Karpas-422 (cell line): ENCODE measurements around the gene CELF4. TPM values are rescaled to one million over a fixed set of nuclear protein-coding genes. Genes with fewer than 3 reads are reported as not detected.

Experiments used
- DNase-seq: peaks from one replicate; pipeline ENCODE4 v3.0.0-alpha.2; 2015
- H2AFZ ChIP-seq: fragments of 200-600 bp; sonication (generic); 2 replicates; pipeline ENCODE4 v1.6.1; 2014; ENCODE audit warnings: antibody characterized with exemption, low read length, mixed read lengths
- H3K27ac ChIP-seq: fragments of 200-600 bp; sonication (generic); 2 replicates; pipeline ENCODE4 v1.5.1; 2014; ENCODE audit warnings: mild to moderate bottlenecking, low read length, moderate library complexity
- H3K27me3 ChIP-seq: fragments of 200-600 bp; sonication (generic); 2 replicates; pipeline ENCODE4 v1.6.1; 2014; ENCODE audit warnings: low read length, mixed read lengths
- H3K36me3 ChIP-seq: fragments of 200-600 bp; sonication (generic); 2 replicates; pipeline ENCODE4 v1.6.1; 2014; ENCODE audit warnings: low read length, mixed read lengths; ENCODE audit not compliant: insufficient read depth
- H3K4me1 ChIP-seq: fragments of 200-600 bp; sonication (generic); 2 replicates; pipeline ENCODE4 v1.6.1; 2014; ENCODE audit warnings: mild to moderate bottlenecking, low read length, mixed read lengths
- H3K4me2 ChIP-seq: fragments of 200-600 bp; sonication (generic); 2 replicates; pipeline ENCODE4 v1.6.1; 2014; ENCODE audit warnings: low read length, low read depth, mild to moderate bottlenecking; ENCODE audit not compliant: poor library complexity, severe bottlenecking
- H3K4me3 ChIP-seq: fragments of 200-600 bp; sonication (generic); 2 replicates; pipeline ENCODE4 v1.5.1; 2014; ENCODE audit warnings: mild to moderate bottlenecking, antibody characterized with exemption, low read length, mixed read lengths
- H3K79me2 ChIP-seq: fragments of 200-600 bp; sonication (generic); 2 replicates; pipeline ENCODE4 v1.6.1; 2014; ENCODE audit warnings: mild to moderate bottlenecking, low read length, mixed read lengths
- H3K9ac ChIP-seq: fragments of 200-600 bp; sonication (generic); 2 replicates; pipeline ENCODE4 v1.6.0; 2014; ENCODE audit warnings: low read length
- H3K9me2 ChIP-seq: fragments of 200-600 bp; sonication (generic), shearing (Covaris generic); replicated peaks from 2 replicates; pipeline ENCODE4 v1.6.0; 2014; ENCODE audit warnings: mild to moderate bottlenecking, low read length, moderate library complexity; ENCODE audit not compliant: insufficient read depth
- H3K9me3 ChIP-seq: fragments of 300-700, 200-600 bp; sonication (generic); 2 replicates; pipeline ENCODE4 v1.6.1; 2014; ENCODE audit warnings: low read length, mixed read lengths
- H4K20me1 ChIP-seq: fragments of 200-600 bp; sonication (generic); 2 replicates; pipeline ENCODE4 v1.6.1; 2014; ENCODE audit warnings: mild to moderate bottlenecking, antibody characterized with exemption, low read length, low read depth; ENCODE audit not compliant: insufficient read depth
- total RNA-seq: library from RNA; depleted of rRNA; stranded (reverse); fragments of >200 nt; shearing (Covaris generic); gene quantifications from 2 replicates; pipeline ENCODE4 v1.2.3, GENCODE V29; 2014; ENCODE audit warnings: low replicate concordance; rRNA removed

Gene CELF4
- not detected in 2 replicates for total RNA-seq

DNA sequence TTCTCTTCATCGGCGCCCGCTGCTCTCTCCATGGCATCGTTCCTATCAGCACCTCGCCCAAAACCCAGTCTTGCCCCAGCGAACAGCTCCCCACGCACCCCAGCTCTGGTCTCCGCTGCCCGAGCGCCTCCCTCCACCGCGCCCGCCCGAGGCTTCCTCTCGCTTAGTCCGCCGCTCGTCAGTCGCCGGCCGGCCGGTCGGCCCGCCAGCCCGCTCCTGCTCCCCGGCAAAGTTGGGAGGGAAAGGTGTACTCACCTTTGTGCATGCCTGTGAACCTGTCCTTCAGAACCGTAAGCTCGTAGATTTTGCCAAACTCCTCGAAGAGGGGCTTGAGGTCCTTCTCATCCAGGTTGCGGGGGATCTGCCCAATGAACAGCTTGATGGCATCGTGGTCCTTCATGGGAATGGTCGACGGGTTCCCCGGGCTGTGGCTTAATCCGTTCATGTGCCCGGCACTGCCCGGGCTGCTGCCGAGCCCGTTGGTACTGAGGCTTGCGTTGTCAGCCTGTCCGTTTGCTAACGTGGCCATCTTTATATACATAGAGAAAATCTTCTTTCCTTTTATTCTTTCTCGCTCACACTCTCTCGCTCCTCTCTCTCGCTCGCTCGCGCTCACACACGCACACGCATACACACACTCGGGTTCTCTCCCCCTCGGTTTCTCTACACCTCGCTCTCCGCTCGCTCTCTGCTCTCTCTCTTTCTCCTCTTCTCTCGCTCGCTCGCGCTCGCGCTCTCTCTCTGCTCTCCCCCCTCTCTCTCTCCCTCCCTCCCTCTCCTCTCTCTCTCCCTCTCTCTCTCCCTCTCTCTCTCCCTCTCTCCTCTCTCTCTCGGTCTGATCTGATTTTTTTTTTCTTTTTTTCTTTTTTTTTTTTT lies at the start of gene CELF4:
TSS of gene CELF4 (minus strand) at position 698 of the 876 bp plus-strand sequence.
- no peak within 1 kb of the TSS for H3K4me3 ChIP-seq
- no peak within 1 kb of the TSS for H2AFZ ChIP-seq
- H3K36me3 ChIP-seq = no peaks in the 10 kb centered on the region
- no peak within 1 kb of the TSS for H3K27ac ChIP-seq
- H4K20me1 ChIP-seq = no peaks in the 10 kb centered on the region
- no peaks in the 10 kb centered on the region for H3K9me2 ChIP-seq
- no peak for DNase-seq
- no peaks in the 10 kb centered on the region for H3K79me2 ChIP-seq
- no peak within 1 kb of the TSS for H3K9ac ChIP-seq
- no peaks in the 10 kb centered on the region for H3K9me3 ChIP-seq
- H3K4me2 ChIP-seq = no peak within 1 kb of the TSS
- H3K4me1 ChIP-seq = no peaks in the 10 kb centered on the region
- no peaks in the 10 kb centered on the region for H3K27me3 ChIP-seq

DNA sequence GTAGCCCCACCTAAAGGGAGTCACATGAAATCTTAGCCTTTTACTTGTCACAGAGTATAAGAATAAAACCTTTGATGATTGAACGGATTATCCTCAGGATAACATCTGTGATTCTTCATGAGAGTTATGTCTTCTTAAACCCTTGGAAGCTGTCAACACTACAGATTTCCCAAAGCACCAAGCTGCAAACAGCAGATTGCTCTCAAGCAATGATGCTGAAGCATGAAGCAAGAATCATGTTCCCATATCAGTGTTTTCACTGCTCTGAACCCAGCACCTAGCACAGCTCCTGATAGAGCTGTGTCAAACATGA lies 47.6 kb upstream of the CELF4 start:
- Histone ChIP-seq H3K9me3 (no peaks in the 10 kb centered on the region), H3K9ac (no peak overlapping the region)

GRCh38 chr18:37612524-37613252 lies 47.1 kb upstream of the CELF4 start:
- DNase-seq = no peak
- no peaks in the 10 kb centered on the region for H3K79me2 ChIP-seq
- H4K20me1 ChIP-seq = no peaks in the 10 kb centered on the region
- no peak overlapping the region for H3K9ac ChIP-seq
- no peaks in the 10 kb centered on the region for H3K9me2 ChIP-seq
- H2AFZ ChIP-seq = no peak overlapping the region
- H3K36me3 ChIP-seq = no peaks in the 10 kb centered on the region
- H3K27ac ChIP-seq = no peak overlapping the region
- H3K27me3 ChIP-seq = no peaks in the 10 kb centered on the region
- H3K4me1 ChIP-seq = no peaks in the 10 kb centered on the region
- no peaks in the 10 kb centered on the region for H3K9me3 ChIP-seq
- H3K4me2 ChIP-seq = no peak overlapping the region
- no peak overlapping the region for H3K4me3 ChIP-seq

More for the DNA sequence above, 47.6 kb upstream of the CELF4 start:
- no peaks in the 10 kb centered on the region for H3K27me3 ChIP-seq
- no peak for DNase-seq
- no peak overlapping the region for H3K27ac ChIP-seq
- no peaks in the 10 kb centered on the region for H3K4me1 ChIP-seq
- no peak overlapping the region for H3K4me2 ChIP-seq
- H3K36me3 ChIP-seq = no peaks in the 10 kb centered on the region
- H3K79me2 ChIP-seq = no peaks in the 10 kb centered on the region
- no peaks in the 10 kb centered on the region for H3K9me2 ChIP-seq
- H4K20me1 ChIP-seq = no peaks in the 10 kb centered on the region
- H2AFZ ChIP-seq = no peak overlapping the region
- H3K4me3 ChIP-seq = no peak overlapping the region

- Histone ChIP-seq H3K36me3 (no peaks in the 10 kb centered on the region), H3K4me1 (no peaks in the 10 kb centered on the region), H3K27me3 (no peaks in the 10 kb centered on the region), H3K4me2 (no peak overlapping the region), H3K79me2 (no peaks in the 10 kb centered on the region), H3K9me3 (no peaks in the 10 kb centered on the region), H3K9ac (no peak overlapping the region), H2AFZ (no peak overlapping the region), H3K4me3 (no peak overlapping the region), H4K20me1 (no peaks in the 10 kb centered on the region), H3K9me2 (no peaks in the 10 kb centered on the region), H3K27ac (no peak overlapping the region)
- DNase-seq = no peak
Observed at GRCh38 chr18:37611614-37612279, 46.1 kb upstream of the CELF4 start.

- Histone ChIP-seq H2AFZ (no peak overlapping the region), H3K36me3 (no peaks in the 10 kb centered on the region), H3K9ac (no peak overlapping the region), H3K4me1 (no peaks in the 10 kb centered on the region), H3K9me2 (no peaks in the 10 kb centered on the region), H3K4me3 (no peak overlapping the region), H3K4me2 (no peak overlapping the region), H3K27ac (no peak overlapping the region), H3K9me3 (no peaks in the 10 kb centered on the region), H4K20me1 (no peaks in the 10 kb centered on the region), H3K27me3 (no peaks in the 10 kb centered on the region), H3K79me2 (no peaks in the 10 kb centered on the region)
- DNase-seq = no peak
Observed at GRCh38 chr18:37608876-37609275, 43.3 kb upstream of the CELF4 start.

DNA sequence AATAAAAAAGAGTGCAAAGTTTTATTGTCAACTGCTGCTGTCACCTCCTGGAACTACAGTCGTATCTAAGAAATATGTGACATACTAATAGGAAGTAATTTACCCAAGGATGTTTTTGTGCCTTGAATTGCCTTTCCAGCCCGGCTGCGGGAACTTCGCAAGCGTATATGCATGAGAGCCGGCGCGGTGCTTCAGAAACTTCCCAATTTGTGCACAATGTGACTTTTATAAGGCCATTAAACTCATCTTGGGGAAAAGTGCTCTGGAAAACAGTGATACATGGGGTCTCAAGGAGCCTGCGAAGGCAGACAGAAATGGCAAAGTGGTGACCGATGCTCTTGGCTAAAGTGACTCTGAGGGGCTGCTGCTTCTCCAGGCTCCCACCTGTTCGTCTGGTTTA lies 41.7 kb upstream of the CELF4 start:
- Histone ChIP-seq H3K4me1 (no peaks in the 10 kb centered on the region), H3K27me3 (no peaks in the 10 kb centered on the region), H3K79me2 (no peaks in the 10 kb centered on the region), H3K27ac (no peak overlapping the region), H3K9me2 (no peaks in the 10 kb centered on the region), H3K36me3 (no peaks in the 10 kb centered on the region), H3K9ac (no peak overlapping the region), H3K4me3 (no peak overlapping the region), H2AFZ (no peak overlapping the region), H3K4me2 (no peak overlapping the region), H4K20me1 (no peaks in the 10 kb centered on the region), H3K9me3 (no peaks in the 10 kb centered on the region)
- no peak for DNase-seq

- Histone ChIP-seq H2AFZ (no peak overlapping the region), H3K27ac (no peak overlapping the region), H3K9ac (no peak overlapping the region), H3K4me3 (no peak overlapping the region), H3K4me2 (no peak overlapping the region), H4K20me1 (no peaks in the 10 kb centered on the region), H3K79me2 (no peaks in the 10 kb centered on the region), H3K4me1 (no peaks in the 10 kb centered on the region), H3K9me3 (no peaks in the 10 kb centered on the region), H3K36me3 (no peaks in the 10 kb centered on the region), H3K9me2 (no peaks in the 10 kb centered on the region), H3K27me3 (no peaks in the 10 kb centered on the region)
- DNase-seq = no peak
Observed at GRCh38 chr18:37604032-37604431, 38.4 kb upstream of the CELF4 start.
